ENCODE measurements around the gene HPN.
A peak's percentile ranks its signal among the peaks of the same experiment; 100 is the strongest.

Gene HPN

GRCh38 chr19:35031072-35031881 lies 10.2 kb upstream of the HPN start:
- Histone ChIP-seq H3K4me3 (ENCODE audit: low read depth, low read length) (peak overlapping the region; percentile 42), H3K36me3 (ENCODE audit: control insufficient read depth in 2 of 2, insufficient read depth in 1 of 2, low read length in 2 of 2) (peaks cover 31 to 37% of the 10 kb centered on the region in 2 experiments), H3K4me1 (ENCODE audit: control insufficient read depth, insufficient read depth, low read length) (peaks cover 14% of the 10 kb centered on the region), H3K27ac (ENCODE audit: extremely low read depth, low read depth, low read length) (peak overlapping the region; percentile 31; the same call in 1 of the 2 replicates), H3K9me3 (ENCODE audit: control insufficient read depth, insufficient read depth, low read depth, low read length) (no peaks in the 10 kb centered on the region)
- ChIA-PET CTCF (interaction anchor here (0.6 to 1.3 kb wide), 6 partner anchors 13 to 232 kb away, joined by 3 to 10 read pairs (median 4); no protein-coding TSS in a partner anchor), POLR2A (interaction anchor here (0.6 to 1.9 kb wide), 6 partner anchors 8 to 675 kb away, joined by 3 to 13 read pairs (median 4); no protein-coding TSS in a partner anchor)
- peak; percentile 93 for TF ChIP-seq ZNF121 (tag by site-specific recombination; IDR thresholded peaks at IDR 0.05)
- TF ChIP-seq ZNF561 (tag by site-specific recombination; IDR thresholded peaks at IDR 0.05; ENCODE audit: borderline replicate concordance), result no peak
- TF ChIP-seq ZBTB26 (tag by site-specific recombination; optimal IDR thresholded peaks at IDR 0.05), result peak; percentile 95
- peak; percentile 80 for TF ChIP-seq KLF1 (tag by site-specific recombination; IDR thresholded peaks at IDR 0.05)
- peak; percentile 100 for TF ChIP-seq ZNF366 (tag by site-specific recombination; conservative IDR thresholded peaks at IDR 0.05)
- TF ChIP-seq ZNF341 (tag by site-specific recombination; IDR thresholded peaks at IDR 0.05; ENCODE audit: low read depth), result peak; percentile 97
- TF ChIP-seq ZNF560 (tag by site-specific recombination; IDR thresholded peaks at IDR 0.05; ENCODE audit: borderline replicate concordance), result no peak
- TF ChIP-seq SETDB1 (IDR thresholded peaks at IDR 0.05; ENCODE audit: insufficient read length, low read length), result no peak
- TF ChIP-seq ZNF449 (tag by site-specific recombination; IDR thresholded peaks at IDR 0.05), result peak; percentile 77
- 0 out of 2 replicates have a peak, but pooled peaks have one; percentile 10 for TF ChIP-seq ZSCAN5A (tag by site-specific recombination; IDR thresholded peaks at IDR 0.05)
- TF ChIP-seq ZNF138 (tag by site-specific recombination; IDR thresholded peaks at IDR 0.05; ENCODE audit: borderline replicate concordance), result peak; percentile 51; the same call in 1 of the 2 replicates
- peak; percentile 65; the same call in 1 of the 2 replicates for TF ChIP-seq ZNF639 (tag by site-specific recombination; IDR thresholded peaks at IDR 0.05)
- TF ChIP-seq ZIC2 (tag by site-specific recombination; IDR thresholded peaks at IDR 0.05), result peak; percentile 97
- TF ChIP-seq ZNF132 (tag by site-specific recombination; IDR thresholded peaks at IDR 0.05; ENCODE audit: borderline replicate concordance), result no peak
- no peak for TF ChIP-seq ZNF248 (tag by site-specific recombination; IDR thresholded peaks at IDR 0.05)
- peak; percentile 13; the same call in 1 of the 2 replicates for TF ChIP-seq ZNF146 (tag by site-specific recombination; IDR thresholded peaks at IDR 0.05)
- no peak for TF ChIP-seq ZNF18 (tag by site-specific recombination; IDR thresholded peaks at IDR 0.05)
- TF ChIP-seq ZSCAN30 (tag by site-specific recombination; IDR thresholded peaks at IDR 0.05), result no peak; the same call in 1 of the 2 replicates
- TF ChIP-seq GLIS1 (tag by site-specific recombination; IDR thresholded peaks at IDR 0.05), result peak; percentile 86
- TF ChIP-seq ZNF350 (tag by site-specific recombination; IDR thresholded peaks at IDR 0.05), result no peak
- TF ChIP-seq ZBTB44 (tag by site-specific recombination; IDR thresholded peaks at IDR 0.05), result no peak
- peak; percentile 89 for TF ChIP-seq ZNF596 (tag by site-specific recombination; IDR thresholded peaks at IDR 0.05)
- no peak for TF ChIP-seq ZNF544 (tag by site-specific recombination; IDR thresholded peaks at IDR 0.05)
- TF ChIP-seq ZNF157 (tag by site-specific recombination; IDR thresholded peaks at IDR 0.05), result peak; percentile 57; the same call in 1 of the 2 replicates
- no peak for TF ChIP-seq ZNF302 (tag by site-specific recombination; IDR thresholded peaks at IDR 0.05; ENCODE audit: low read depth)
- TF ChIP-seq ZEB2 (tag by site-specific recombination; IDR thresholded peaks at IDR 0.05), result peak; percentile 96
